Measurements from ENCODE around the gene TXNDC17.
A peak's percentile ranks its signal among the peaks of the same experiment; 100 is the strongest.

Gene TXNDC17

GRCh38 chr17:6641247-6641863 lies 495 bp downstream of the TXNDC17 start:
- no peak for TF ChIP-seq CTCF (IDR thresholded peaks at IDR 0.05; ENCODE audit: low read depth, low read length, missing control alignments)
- no peak for DNase-seq (ENCODE audit: low read depth)

GRCh38 chr17:6642592-6642991 lies 1.7 kb downstream of the TXNDC17 start:
- DNase-seq (ENCODE audit: low read depth): no peak
- TF ChIP-seq CTCF (IDR thresholded peaks at IDR 0.05; ENCODE audit: low read depth, low read length, missing control alignments): no peak
- H3K4me3 ChIP-seq (ENCODE audit: low read depth, low read length): no peak overlapping the region; the same call in 1 of the 2 replicates

More at GRCh38 chr17:6641247-6641863, 495 bp downstream of the TXNDC17 start:
- H3K4me3 ChIP-seq (ENCODE audit: low read depth, low read length): peak overlapping the region; percentile 66

- no peak overlapping the region for H3K4me3 ChIP-seq (ENCODE audit: low read depth, low read length)
- TF ChIP-seq CTCF (IDR thresholded peaks at IDR 0.05; ENCODE audit: low read depth, low read length, missing control alignments): no peak
- DNase-seq (ENCODE audit: low read depth): no peak
These were observed 2.7 kb downstream of the TXNDC17 start for GRCh38 chr17:6643451-6644125.

GRCh38 chr17:6648181-6648580 lies 7.3 kb downstream of the TXNDC17 start:
- TF ChIP-seq CTCF (IDR thresholded peaks at IDR 0.05; ENCODE audit: low read depth, low read length, missing control alignments): peak; percentile 45
- no peak for DNase-seq (ENCODE audit: low read depth)
- no peak overlapping the region for H3K4me3 ChIP-seq (ENCODE audit: low read depth, low read length)

GRCh38 chr17:6651354-6651918 lies 10.6 kb downstream of the TXNDC17 start, which contains the start of the genes C17orf100 and MED31:
TSS of gene C17orf100 (plus strand) at chr17:6651762. CDS start at chr17:6651914, 152 bp downstream.
TSS of gene MED31 (minus strand) at chr17:6651605. CDS start at chr17:6651528, 77 bp downstream.
- H3K4me3 ChIP-seq (ENCODE audit: low read depth, low read length): peak within 1 kb of the TSS; percentile 87
- TF ChIP-seq CTCF (IDR thresholded peaks at IDR 0.05; ENCODE audit: low read depth, low read length, missing control alignments): no peak
- DNase-seq (ENCODE audit: low read depth): peak; percentile 81

- peak overlapping the region; percentile 87 for H3K4me3 ChIP-seq (ENCODE audit: low read depth, low read length)
- TF ChIP-seq CTCF (IDR thresholded peaks at IDR 0.05; ENCODE audit: low read depth, low read length, missing control alignments): no peak
- no peak for DNase-seq (ENCODE audit: low read depth)
These were observed 11.1 kb downstream of the TXNDC17 start for GRCh38 chr17:6651919-6652452.
